ENCODE measurements around the gene TK2.

TK2 gene

DNA sequence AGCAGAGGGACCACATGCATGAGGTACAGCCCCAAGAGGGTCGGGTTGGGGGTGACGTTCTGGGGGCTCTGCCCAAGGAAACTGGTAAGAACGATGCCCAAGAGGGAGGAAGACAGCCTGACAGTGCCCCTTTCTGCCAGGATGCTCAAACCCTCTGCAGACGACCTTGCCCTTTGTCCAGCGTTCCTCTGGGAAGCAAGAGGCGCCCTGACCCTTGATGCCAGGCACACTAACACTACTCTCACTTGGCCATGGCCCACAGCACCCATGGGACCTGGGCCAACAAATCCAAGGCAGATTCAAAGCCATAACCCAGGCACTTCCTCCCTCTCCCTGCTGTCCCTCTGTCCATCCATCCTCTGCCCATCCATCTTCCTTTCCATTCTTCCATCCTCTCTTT is 20.4 kb downstream of the TK2 start (continued):
- no peak for TF ChIP-seq POU6F1 (CRISPR knock-in tag; IDR thresholded peaks at IDR 0.05; ENCODE audit: borderline replicate concordance, low read depth)
- TF ChIP-seq ZFP3 (CRISPR knock-in tag; IDR thresholded peaks at IDR 0.05) = no peak

DNA sequence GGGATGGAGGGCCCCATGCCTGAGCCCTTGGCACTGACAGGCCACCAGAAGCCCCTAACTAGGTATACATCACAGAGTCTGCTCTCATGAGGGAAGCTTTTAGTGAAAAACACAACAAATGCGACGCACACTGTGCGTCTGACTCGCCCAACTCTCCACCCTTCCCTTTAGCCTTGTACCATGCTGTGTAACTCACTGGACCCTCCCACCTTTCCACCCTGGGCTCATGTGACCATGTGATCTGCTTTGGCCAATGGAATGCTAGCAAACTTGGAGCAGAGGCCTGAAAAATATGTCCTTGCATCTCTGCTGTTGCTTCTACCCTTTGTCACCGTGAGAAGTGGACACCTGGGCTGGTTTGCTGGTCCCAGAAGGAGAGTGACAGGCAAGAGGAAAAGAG is 21.6 kb downstream of the TK2 start:
- no peak for ATAC-seq
- TF ChIP-seq ISL1 (CRISPR knock-in tag; IDR thresholded peaks at IDR 0.05) (no peak), OSR1 (CRISPR knock-in tag; IDR thresholded peaks at IDR 0.05) (no peak), PPARA (CRISPR knock-in tag; IDR thresholded peaks at IDR 0.05; ENCODE audit: borderline replicate concordance) (no peak)

DNA sequence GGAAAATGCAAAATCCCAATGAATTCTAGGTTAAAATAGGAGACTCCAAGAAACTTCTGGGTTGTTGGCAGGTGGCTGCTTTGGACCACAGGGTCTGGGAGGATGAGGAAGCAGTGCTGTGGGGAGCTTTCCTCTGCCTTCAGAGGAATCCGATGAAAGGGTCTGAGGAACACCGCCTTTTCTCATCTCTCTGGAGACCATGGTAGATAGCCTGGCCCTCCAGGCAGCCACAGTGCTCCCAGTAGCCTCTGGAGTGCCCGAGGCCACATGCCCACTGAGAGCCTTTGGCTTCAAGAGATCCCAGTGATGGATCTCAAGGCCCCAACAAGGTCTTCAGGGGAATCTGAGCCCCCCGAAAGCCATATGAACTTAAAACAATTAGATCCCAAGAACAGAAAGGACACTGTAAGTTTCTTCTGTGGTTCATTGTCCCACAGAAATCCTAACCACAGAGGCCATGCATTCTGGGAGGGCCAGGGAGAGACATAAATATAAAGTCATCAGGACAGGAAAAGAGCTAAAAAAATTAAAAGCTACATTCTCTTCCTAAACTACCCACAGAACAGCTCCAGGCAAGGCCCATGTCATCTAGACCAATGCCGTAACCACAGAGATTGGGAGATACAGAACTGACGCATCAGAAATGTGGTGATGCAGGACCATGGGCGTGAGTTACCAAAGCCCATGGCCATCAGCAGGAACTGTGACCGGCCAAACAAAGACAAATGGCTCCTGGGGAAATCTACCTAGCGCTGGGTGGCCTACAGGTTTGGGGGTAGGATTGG is 24.3 kb downstream of the TK2 start:
- no peak for ATAC-seq

DNA sequence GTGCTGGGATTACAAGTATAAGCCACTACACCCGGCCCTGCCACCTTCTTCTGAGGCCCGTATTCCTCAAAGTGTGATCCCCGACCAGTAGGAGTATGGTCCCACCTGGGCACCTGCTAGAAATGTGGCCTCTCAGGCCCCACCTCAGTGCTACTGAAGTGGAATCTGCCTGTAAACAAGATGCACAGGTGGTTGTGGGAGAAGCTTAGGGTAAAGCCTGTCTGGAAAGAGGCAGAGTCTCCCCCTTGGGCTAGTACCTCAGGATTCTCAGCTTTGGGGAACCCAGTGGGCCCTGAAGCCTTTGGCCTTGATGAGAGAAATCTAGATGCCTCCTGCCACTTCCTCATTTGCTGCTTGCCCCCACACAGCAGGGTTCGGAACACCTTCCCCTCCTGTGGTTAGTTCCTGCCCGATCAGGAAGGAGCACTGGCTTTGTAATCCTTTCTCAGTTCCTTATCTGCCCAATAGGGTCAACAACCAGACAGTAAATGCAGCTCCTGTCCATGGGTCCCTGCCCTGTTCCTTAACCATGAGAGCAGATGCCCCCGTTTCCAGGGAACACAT is 25.2 kb downstream of the TK2 start:
- no peak for TF ChIP-seq ISL1 (CRISPR knock-in tag; IDR thresholded peaks at IDR 0.05)
- no peak for TF ChIP-seq ARNTL (CRISPR knock-in tag; IDR thresholded peaks at IDR 0.05; ENCODE audit: borderline replicate concordance, low read depth)
- TF ChIP-seq ZNF565 (CRISPR knock-in tag; conservative IDR thresholded peaks at IDR 0.05; ENCODE audit: low read depth) = no peak
- TF ChIP-seq ZNF8 (CRISPR knock-in tag; IDR thresholded peaks at IDR 0.05) = no peak
- no peak for TF ChIP-seq CSDC2 (CRISPR knock-in tag; IDR thresholded peaks at IDR 0.05)
- no peak for TF ChIP-seq ESRRG (CRISPR knock-in tag; IDR thresholded peaks at IDR 0.05)
- TF ChIP-seq, protein P1, sequence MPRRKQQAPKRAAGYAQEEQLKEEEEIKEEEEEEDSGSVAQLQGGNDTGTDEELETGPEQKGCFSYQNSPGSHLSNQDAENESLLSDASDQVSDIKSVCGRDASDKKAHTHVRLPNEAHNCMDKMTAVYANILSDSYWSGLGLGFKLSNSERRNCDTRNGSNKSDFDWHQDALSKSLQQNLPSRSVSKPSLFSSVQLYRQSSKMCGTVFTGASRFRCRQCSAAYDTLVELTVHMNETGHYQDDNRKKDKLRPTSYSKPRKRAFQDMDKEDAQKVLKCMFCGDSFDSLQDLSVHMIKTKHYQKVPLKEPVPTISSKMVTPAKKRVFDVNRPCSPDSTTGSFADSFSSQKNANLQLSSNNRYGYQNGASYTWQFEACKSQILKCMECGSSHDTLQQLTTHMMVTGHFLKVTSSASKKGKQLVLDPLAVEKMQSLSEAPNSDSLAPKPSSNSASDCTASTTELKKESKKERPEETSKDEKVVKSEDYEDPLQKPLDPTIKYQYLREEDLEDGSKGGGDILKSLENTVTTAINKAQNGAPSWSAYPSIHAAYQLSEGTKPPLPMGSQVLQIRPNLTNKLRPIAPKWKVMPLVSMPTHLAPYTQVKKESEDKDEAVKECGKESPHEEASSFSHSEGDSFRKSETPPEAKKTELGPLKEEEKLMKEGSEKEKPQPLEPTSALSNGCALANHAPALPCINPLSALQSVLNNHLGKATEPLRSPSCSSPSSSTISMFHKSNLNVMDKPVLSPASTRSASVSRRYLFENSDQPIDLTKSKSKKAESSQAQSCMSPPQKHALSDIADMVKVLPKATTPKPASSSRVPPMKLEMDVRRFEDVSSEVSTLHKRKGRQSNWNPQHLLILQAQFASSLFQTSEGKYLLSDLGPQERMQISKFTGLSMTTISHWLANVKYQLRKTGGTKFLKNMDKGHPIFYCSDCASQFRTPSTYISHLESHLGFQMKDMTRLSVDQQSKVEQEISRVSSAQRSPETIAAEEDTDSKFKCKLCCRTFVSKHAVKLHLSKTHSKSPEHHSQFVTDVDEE (CRISPR knock-in tag; IDR thresholded peaks at IDR 0.05) = no peak
- TF ChIP-seq, protein P2, sequence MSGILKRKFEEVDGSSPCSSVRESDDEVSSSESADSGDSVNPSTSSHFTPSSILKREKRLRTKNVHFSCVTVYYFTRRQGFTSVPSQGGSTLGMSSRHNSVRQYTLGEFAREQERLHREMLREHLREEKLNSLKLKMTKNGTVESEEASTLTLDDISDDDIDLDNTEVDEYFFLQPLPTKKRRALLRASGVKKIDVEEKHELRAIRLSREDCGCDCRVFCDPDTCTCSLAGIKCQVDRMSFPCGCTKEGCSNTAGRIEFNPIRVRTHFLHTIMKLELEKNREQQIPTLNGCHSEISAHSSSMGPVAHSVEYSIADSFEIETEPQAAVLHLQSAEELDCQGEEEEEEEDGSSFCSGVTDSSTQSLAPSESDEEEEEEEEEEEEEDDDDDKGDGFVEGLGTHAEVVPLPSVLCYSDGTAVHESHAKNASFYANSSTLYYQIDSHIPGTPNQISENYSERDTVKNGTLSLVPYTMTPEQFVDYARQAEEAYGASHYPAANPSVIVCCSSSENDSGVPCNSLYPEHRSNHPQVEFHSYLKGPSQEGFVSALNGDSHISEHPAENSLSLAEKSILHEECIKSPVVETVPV (CRISPR knock-in tag; IDR thresholded peaks at IDR 0.05) = no peak
- no peak for TF ChIP-seq SNAI2 (CRISPR knock-in tag; IDR thresholded peaks at IDR 0.05)
- TF ChIP-seq TCF4 (CRISPR knock-in tag; IDR thresholded peaks at IDR 0.05; ENCODE audit: borderline replicate concordance) = no peak
- TF ChIP-seq BACH2 (CRISPR knock-in tag; IDR thresholded peaks at IDR 0.05; ENCODE audit: borderline replicate concordance) = no peak
- TF ChIP-seq, protein P3, sequence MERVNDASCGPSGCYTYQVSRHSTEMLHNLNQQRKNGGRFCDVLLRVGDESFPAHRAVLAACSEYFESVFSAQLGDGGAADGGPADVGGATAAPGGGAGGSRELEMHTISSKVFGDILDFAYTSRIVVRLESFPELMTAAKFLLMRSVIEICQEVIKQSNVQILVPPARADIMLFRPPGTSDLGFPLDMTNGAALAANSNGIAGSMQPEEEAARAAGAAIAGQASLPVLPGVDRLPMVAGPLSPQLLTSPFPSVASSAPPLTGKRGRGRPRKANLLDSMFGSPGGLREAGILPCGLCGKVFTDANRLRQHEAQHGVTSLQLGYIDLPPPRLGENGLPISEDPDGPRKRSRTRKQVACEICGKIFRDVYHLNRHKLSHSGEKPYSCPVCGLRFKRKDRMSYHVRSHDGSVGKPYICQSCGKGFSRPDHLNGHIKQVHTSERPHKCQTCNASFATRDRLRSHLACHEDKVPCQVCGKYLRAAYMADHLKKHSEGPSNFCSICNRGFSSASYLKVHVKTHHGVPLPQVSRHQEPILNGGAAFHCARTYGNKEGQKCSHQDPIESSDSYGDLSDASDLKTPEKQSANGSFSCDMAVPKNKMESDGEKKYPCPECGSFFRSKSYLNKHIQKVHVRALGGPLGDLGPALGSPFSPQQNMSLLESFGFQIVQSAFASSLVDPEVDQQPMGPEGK (CRISPR knock-in tag; IDR thresholded peaks at IDR 0.05; ENCODE audit: borderline replicate concordance) = no peak
- no peak for ATAC-seq

More for the DNA sequence above, 24.3 kb downstream of the TK2 start:
- TF ChIP-seq OSR1 (CRISPR knock-in tag; IDR thresholded peaks at IDR 0.05) (no peak), SNAI2 (CRISPR knock-in tag; IDR thresholded peaks at IDR 0.05) (no peak)
- TF ChIP-seq, protein P2 (CRISPR knock-in tag; IDR thresholded peaks at IDR 0.05) = no peak

All from SK-N-SH treated with all-trans-retinoic acid at 6 μM for 48 hours (cell line).